Endometrium (tissue), 2 donors: ENCODE results near the gene HNRNPCL4.
"Not testable (repeated sequence)": the region's sequence is repeated elsewhere in the genome, so short reads cannot be mapped to it uniquely, and the experiment has no call there.

Source experiments
- FAIRE-seq: peaks from 2 replicates; lab custom pipeline; 2012; peaks lifted over from hg19 to GRCh38; lab: Jason Lieb, UNC
- donor health status: control.
- donor health status: control.

The HNRNPCL4 gene

GRCh38 chr1:13165531-13165930 is at the start of gene HNRNPCL4:
TSS of gene HNRNPCL4 (minus strand) at chr1:13165631. CDS start at chr1:13165467, 164 bp downstream.
- not testable (repeated sequence) for FAIRE-seq

DNA sequence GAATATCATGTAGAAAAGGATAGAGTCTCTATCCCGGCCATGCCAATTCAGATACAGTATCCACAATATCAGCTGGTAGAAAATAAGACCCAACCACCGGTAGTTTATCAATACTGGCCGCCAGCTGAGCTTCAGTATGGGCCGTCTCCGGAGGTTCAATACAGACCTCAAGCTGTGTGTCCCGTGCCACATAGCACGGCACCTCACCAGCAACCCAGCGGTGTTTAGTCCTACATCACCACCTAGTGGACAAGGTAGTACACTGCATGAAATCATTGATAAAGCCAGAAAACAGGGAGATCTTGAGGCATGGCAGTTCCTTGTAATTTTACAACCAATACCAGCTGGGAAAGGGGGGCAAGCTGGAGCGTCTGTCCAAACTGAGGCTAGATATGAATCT is 43.3 kb upstream of the HNRNPCL4 start:
- FAIRE-seq: not testable (repeated sequence)

- FAIRE-seq: not testable (repeated sequence)
These were observed 35.9 kb upstream of the HNRNPCL4 start, which contains the start of gene PRAMEF13 for GRCh38 chr1:13201309-13201708. TSS of gene PRAMEF13 (minus strand) at chr1:13201409. CDS start at chr1:13199589, 1,820 bp downstream.

GRCh38 chr1:13171548-13171947 is 6.1 kb upstream of the HNRNPCL4 start, which contains the start of gene PRAMEF9:
TSS of gene PRAMEF9 (plus strand) at chr1:13171848. CDS start at chr1:13175281, 3,433 bp downstream.
- FAIRE-seq: not testable (repeated sequence)

DNA sequence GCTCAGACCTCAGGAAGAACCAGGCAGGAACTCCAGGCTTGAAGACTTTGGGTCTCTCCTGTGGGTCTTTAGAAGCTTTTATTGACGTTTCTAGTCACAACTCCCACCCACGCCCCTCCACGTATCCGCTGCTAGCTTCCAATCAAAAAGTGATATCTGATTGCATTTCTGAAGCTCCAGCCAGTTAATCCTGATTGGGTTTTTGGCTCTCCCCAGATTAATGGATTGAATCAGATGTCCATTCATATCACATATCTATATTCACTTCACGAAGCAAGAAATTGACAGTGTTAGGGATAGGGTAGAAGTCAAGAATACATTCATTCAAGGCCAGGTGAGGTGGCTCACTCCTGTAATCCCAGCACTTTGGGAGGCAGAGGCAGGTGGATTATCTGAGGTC is 9.5 kb downstream of the HNRNPCL4 start, which contains the start of gene PRAMEF26:
Gene PRAMEF26, minus strand, starts transcription at position 101 of the 400 bp plus-strand sequence. CDS start 2,914 bp downstream, outside the sequence.
- not testable (repeated sequence) for FAIRE-seq

- not testable (repeated sequence) for FAIRE-seq
These were observed 48.7 kb downstream of the HNRNPCL4 start, which contains the start of gene HNRNPCL2 for GRCh38 chr1:13116754-13117153. TSS of gene HNRNPCL2 (minus strand) at chr1:13116854. CDS start at chr1:13116400, 454 bp downstream.
